Measurements from ENCODE around the gene PLXNA4. TPM values are rescaled to one million over a fixed set of nuclear protein-coding genes. Genes with fewer than 3 reads are reported as not detected.

Gene PLXNA4
- total RNA-seq, 2 experiments from 2014 or later, result 0.18 to 0.70 TPM

DNA sequence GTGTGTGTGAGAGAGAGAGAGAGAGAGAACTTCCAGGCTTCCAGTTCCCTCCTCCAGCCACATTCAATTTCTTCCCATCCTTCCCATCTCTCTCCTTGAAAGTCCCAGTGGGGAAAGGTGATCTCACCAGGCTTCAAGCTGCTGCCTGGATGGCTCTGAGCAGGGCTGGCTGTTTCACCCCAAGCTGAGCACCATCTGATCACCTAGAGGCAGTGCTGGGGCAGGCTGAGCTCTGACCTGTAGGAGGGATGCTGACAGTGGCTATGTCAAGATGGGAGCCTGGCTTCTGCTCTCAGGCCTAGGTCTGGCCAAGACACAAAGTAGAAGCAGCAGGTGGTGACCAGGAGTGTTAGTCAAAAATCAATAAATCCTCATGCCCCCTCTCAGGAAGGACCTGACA lies 370.8 kb downstream of the PLXNA4 start:
- H3K27me3 Mint-ChIP-seq, result no peaks in the 10 kb centered on the region
- TF ChIP-seq, protein P1, sequence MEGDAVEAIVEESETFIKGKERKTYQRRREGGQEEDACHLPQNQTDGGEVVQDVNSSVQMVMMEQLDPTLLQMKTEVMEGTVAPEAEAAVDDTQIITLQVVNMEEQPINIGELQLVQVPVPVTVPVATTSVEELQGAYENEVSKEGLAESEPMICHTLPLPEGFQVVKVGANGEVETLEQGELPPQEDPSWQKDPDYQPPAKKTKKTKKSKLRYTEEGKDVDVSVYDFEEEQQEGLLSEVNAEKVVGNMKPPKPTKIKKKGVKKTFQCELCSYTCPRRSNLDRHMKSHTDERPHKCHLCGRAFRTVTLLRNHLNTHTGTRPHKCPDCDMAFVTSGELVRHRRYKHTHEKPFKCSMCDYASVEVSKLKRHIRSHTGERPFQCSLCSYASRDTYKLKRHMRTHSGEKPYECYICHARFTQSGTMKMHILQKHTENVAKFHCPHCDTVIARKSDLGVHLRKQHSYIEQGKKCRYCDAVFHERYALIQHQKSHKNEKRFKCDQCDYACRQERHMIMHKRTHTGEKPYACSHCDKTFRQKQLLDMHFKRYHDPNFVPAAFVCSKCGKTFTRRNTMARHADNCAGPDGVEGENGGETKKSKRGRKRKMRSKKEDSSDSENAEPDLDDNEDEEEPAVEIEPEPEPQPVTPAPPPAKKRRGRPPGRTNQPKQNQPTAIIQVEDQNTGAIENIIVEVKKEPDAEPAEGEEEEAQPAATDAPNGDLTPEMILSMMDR (IDR thresholded peaks at IDR 0.05), result no peak
- H3K9me3 Mint-ChIP-seq, result no peaks in the 10 kb centered on the region
- intact Hi-C loops (cut with micrococcal nuclease), result no loop called here
- H3K27ac Mint-ChIP-seq, result no peak overlapping the region
- H3K4me3 Mint-ChIP-seq, result no peak overlapping the region
- ChIA-PET CTCF (no interaction called here), POLR2A (no interaction called here)
- ATAC-seq (no peak), DNase-seq (no peak)
- no peaks in the 10 kb centered on the region for H3K4me1 Mint-ChIP-seq (ENCODE audit: low read depth)
- H3K36me3 Mint-ChIP-seq (ENCODE audit: low read depth), result no peaks in the 10 kb centered on the region

DNA sequence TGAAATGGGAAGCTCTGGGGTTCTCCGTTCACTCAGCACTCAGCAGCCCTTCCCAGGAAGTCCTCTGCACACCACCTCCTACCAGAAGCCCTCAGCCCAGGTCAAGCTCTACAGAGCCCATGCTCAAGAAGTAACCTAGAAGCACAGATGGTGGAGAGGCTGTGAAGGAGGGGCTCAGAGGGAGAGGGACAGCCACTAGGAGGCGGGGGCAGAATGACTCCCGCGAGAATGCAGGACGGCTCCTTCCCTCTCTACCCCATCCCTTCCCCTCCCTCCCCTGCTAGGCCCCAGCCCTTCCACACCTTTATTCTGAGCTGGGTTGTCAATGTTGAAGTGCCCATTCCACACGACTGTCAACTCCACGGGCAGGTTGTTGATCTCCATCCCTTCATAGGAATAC lies 373.2 kb downstream of the PLXNA4 start:
- Mint-ChIP-seq H3K9me3 (no peaks in the 10 kb centered on the region), H3K4me1 (ENCODE audit: low read depth) (no peaks in the 10 kb centered on the region), H3K27ac (no peak overlapping the region), H3K4me3 (no peak overlapping the region), H3K27me3 (no peaks in the 10 kb centered on the region), H3K36me3 (ENCODE audit: low read depth) (no peaks in the 10 kb centered on the region)
- ChIA-PET CTCF (no interaction called here), POLR2A (no interaction called here)
- ATAC-seq (no peak), DNase-seq (no peak)
- intact Hi-C loops (cut with micrococcal nuclease), result no loop called here
- TF ChIP-seq, protein P1 (IDR thresholded peaks at IDR 0.05), result no peak

DNA sequence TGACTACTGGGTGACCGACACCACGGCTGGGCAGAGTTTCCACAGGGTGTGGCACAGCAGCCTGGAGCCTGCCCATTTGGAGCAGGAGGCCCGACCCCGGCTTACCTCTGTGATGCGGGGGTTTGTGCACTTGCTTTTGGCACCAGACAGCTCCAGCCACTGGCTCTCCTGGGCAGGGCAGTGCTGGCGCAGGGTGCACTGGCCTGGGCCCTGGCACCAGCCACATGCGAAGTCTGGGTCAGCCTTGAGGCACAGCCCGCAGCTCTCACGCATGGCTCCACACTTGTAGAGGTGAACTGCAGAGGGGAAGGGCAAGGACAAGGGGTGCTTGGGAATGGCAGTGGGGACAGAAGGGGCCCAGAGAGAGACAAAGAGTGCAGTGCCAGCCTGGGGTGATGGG lies 373.7 kb downstream of the PLXNA4 start:
- CTCF ChIA-PET, result no interaction called here
- H3K36me3 Mint-ChIP-seq (ENCODE audit: low read depth), result no peaks in the 10 kb centered on the region
- ATAC-seq (no peak), DNase-seq (no peak)
- no peaks in the 10 kb centered on the region for H3K27me3 Mint-ChIP-seq
- no peaks in the 10 kb centered on the region for H3K4me1 Mint-ChIP-seq (ENCODE audit: low read depth)
- H3K27ac Mint-ChIP-seq, result no peak overlapping the region
- no peaks in the 10 kb centered on the region for H3K9me3 Mint-ChIP-seq
- intact Hi-C loops (cut with micrococcal nuclease), result no loop called here
- POLR2A ChIA-PET, result no interaction called here
- no peak overlapping the region for H3K4me3 Mint-ChIP-seq
- TF ChIP-seq, protein P1 (IDR thresholded peaks at IDR 0.05), result no peak

DNA sequence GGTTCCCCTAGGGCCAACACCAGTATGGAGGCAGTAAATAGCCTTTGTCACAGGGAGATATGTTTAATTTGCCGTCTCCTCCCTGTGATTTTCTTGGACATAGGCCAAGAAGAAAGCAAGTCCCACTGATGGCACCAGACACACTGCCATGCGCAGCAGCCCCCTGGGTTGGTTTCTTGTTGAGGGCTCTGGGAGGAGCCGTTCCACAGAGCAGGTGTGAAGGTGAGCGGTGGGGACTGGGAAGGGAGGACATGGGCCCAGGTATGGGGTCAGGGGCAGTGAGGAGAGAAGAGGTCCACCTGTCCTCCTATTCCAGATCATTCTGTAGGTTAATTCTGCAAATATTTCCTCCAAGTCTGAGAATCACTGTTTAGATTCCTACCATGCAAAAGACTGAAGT lies 376.1 kb downstream of the PLXNA4 start:
- Mint-ChIP-seq H3K4me1 (ENCODE audit: low read depth) (no peaks in the 10 kb centered on the region), H3K27me3 (no peaks in the 10 kb centered on the region), H3K9me3 (no peaks in the 10 kb centered on the region), H3K27ac (no peak overlapping the region), H3K4me3 (no peak overlapping the region), H3K36me3 (ENCODE audit: low read depth) (no peaks in the 10 kb centered on the region)
- TF ChIP-seq, protein P1 (IDR thresholded peaks at IDR 0.05), result no peak
- ChIA-PET CTCF (no interaction called here), POLR2A (no interaction called here)
- intact Hi-C loops (cut with micrococcal nuclease), result no loop called here
- ATAC-seq (no peak), DNase-seq (no peak)

DNA sequence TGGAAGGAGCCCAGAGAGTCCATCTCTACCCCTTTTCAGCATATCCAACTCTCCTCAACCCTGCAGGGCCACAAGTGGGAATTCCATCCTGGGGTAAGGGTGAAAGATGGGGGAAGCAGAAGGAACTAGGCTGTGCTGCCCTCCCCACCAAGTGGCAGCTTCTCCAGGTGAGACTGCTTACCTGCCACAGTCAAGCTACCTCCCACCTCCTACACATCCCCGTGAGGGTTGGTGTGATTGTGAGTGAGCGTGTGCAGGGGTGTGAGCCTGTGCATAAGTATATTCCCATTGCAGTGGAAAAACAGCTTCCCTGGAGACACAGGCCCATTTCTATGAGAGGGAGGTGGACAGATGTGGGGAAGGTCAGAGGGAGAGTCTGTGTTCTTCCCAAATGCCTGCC lies 376.6 kb downstream of the PLXNA4 start:
- ChIA-PET POLR2A (no interaction called here), CTCF (no interaction called here)
- ATAC-seq (no peak), DNase-seq (no peak)
- H3K4me3 Mint-ChIP-seq, result no peak overlapping the region
- H3K27me3 Mint-ChIP-seq, result no peaks in the 10 kb centered on the region
- H3K36me3 Mint-ChIP-seq (ENCODE audit: low read depth), result no peaks in the 10 kb centered on the region
- no peak overlapping the region for H3K27ac Mint-ChIP-seq
- TF ChIP-seq, protein P1 (IDR thresholded peaks at IDR 0.05), result no peak
- H3K4me1 Mint-ChIP-seq (ENCODE audit: low read depth), result no peaks in the 10 kb centered on the region
- intact Hi-C loops (cut with micrococcal nuclease), result no loop called here
- no peaks in the 10 kb centered on the region for H3K9me3 Mint-ChIP-seq

Data from activated CD8-positive, alpha-beta T cell treated with anti-CD3 and anti-CD28 coated beads for 36 hours (primary cell).